AG10803 (cell line): Measurements from ENCODE around the gene TCF21.
A peak's percentile ranks its signal among the peaks of the same experiment; 100 is the strongest.

Source experiments
- DNase-seq: peaks from one replicate; pipeline ENCODE4 v3.0.0; 2010; ENCODE audit warnings: low read depth
- H3K4me3 ChIP-seq: 2 replicates; pipeline ENCODE4 v1.5.1; 2011; ENCODE audit warnings: mild to moderate bottlenecking, low read length, control low read depth
- TF ChIP-seq, protein P1 (sequence below): conservative IDR thresholded peaks from 2 replicates; pipeline ENCODE4 v1.5.1; 2011; ENCODE audit warnings: mild to moderate bottlenecking, low read length, control low read depth, inconsistent platforms

The TCF21 gene

GRCh38 chr6:133903855-133904254 is 14.9 kb downstream of the TCF21 start:
- H3K4me3 ChIP-seq, result no peak overlapping the region
- no peak for DNase-seq
- TF ChIP-seq, protein P1, sequence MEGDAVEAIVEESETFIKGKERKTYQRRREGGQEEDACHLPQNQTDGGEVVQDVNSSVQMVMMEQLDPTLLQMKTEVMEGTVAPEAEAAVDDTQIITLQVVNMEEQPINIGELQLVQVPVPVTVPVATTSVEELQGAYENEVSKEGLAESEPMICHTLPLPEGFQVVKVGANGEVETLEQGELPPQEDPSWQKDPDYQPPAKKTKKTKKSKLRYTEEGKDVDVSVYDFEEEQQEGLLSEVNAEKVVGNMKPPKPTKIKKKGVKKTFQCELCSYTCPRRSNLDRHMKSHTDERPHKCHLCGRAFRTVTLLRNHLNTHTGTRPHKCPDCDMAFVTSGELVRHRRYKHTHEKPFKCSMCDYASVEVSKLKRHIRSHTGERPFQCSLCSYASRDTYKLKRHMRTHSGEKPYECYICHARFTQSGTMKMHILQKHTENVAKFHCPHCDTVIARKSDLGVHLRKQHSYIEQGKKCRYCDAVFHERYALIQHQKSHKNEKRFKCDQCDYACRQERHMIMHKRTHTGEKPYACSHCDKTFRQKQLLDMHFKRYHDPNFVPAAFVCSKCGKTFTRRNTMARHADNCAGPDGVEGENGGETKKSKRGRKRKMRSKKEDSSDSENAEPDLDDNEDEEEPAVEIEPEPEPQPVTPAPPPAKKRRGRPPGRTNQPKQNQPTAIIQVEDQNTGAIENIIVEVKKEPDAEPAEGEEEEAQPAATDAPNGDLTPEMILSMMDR, result no peak

DNA sequence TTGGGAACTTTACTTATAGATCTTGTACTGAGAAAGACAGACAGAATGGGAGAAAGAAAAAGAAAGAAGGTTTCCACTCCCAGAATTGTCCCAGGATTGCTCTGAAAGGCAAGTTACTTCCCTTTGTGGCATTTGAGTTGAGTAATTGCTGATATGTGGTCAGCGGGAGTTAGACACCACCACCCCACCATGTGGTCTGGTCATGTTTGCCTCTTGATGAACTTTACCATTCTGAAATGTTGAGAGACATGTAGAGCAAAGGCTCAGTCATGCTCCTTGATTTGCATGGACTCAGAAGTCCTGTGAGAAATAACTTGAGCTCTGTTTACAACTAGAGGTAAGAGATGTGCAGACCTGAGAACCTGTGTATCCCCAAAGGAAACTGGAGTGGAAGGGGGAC is 17.1 kb downstream of the TCF21 start:
- TF ChIP-seq, protein P1, result no peak
- no peak overlapping the region for H3K4me3 ChIP-seq
- DNase-seq, result no peak

DNA sequence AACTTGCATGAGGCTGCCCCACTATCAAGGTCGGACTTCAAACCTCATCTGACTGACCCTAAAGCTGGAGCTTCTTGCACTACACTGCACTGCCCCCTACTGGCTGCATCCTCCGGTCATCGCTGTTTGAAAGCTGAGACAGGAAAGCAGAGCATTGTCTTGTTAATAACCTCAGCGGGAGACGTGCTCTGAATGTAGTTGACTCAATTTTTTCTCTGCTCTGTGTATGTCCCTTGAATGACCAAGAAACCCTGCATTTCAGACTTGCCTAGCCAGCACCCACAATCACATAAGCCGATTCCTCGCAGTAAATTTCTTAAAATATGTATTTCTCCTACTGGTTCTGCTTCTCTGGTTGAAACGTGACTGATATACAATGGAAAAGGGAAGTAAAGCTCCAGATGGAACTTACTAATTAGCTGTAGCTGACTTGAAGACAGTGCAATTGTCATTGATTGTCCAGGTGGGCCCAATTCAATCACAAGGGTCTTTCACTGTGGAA is 27.8 kb downstream of the TCF21 start:
- H3K4me3 ChIP-seq, result no peak overlapping the region
- TF ChIP-seq, protein P1, result peak; percentile 99
- peak; percentile 86 for DNase-seq

DNA sequence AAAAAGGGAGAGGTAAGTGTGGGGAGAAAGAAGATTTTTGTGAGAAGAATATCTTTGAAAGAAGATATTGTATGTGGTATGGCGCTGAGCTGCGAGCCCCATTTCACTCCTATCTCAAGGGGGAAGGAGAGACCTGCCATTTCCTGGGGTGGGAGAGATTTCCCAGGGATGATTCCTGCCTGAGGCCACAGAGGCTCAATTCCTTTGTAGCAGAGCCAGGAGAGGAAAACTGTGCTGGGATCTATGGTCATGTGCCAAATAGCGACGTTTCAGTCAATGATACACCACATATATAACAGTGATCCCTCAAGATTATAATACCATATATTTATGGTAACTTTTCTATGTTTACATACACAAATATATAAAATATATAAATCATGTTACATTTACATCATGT is 28.9 kb downstream of the TCF21 start:
- no peak for DNase-seq
- H3K4me3 ChIP-seq, result no peak overlapping the region
- TF ChIP-seq, protein P1, result no peak

- no peak overlapping the region for H3K4me3 ChIP-seq
- DNase-seq, result peak; percentile 3
- TF ChIP-seq, protein P1, result no peak
Measured at GRCh38 chr6:133918208-133918930, 29.5 kb downstream of the TCF21 start.

- DNase-seq, result no peak
- TF ChIP-seq, protein P1, result no peak
- no peak overlapping the region for H3K4me3 ChIP-seq
Measured at GRCh38 chr6:133919362-133919761, 30.4 kb downstream of the TCF21 start.

DNA sequence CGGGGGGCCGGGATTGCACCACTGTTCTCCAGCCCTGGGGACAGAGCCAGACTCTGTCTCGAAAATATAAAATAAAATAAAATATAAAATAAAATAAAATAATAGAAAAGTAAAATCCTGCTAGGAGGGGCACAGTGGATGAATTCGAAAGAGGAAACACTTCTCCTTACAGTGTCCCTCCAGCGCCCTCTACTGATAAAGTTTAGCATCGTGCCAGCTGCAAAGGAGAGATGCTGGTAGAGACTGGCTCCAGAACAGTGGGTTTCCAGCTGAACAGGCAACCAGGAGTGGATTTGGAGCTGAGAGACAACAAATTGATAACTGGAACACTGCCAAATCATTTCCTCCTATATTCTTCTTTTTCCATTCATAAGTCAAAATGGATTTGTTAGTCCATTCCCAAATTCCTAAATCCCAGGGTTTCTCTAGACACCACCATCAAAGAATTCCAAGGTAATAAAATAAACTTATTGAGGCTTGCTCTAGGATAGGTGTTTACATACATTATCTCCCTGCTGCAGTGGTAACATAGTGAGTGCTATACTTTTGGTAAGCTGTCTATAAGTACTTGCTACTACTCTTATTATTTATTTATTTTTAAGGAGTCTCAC is 32.4 kb downstream of the TCF21 start:
- TF ChIP-seq, protein P1, result peak; percentile 95
- H3K4me3 ChIP-seq, result no peak overlapping the region
- DNase-seq, result peak; percentile 74
